ENCODE data around the gene CHI3L2.

DNA sequence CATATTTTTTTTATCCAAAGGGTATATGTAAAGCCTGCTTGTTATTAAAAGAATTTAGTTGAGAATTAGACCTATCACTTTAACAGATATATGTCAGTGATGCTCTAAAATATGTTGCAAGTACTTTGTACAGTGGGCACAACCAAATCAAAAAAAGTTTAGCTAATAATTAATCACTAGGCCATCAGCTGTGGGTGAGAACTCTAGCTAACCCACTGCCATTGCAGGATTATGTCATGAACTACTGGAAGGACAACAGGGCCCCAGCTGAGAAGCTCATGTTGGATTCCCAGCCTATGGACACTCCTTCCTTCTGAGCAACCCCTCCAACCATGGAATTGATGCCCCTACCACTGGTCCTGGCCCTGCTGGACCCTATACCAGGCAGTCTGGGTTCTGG, 56.3 kb downstream of the CHI3L2 start:
- TF ChIP-seq CEBPG (CRISPR knock-in tag; IDR thresholded peaks at IDR 0.05) (no peak), CEBPG (tag; conservative IDR thresholded peaks at IDR 0.05 in 1 of 2, IDR thresholded peaks at IDR 0.05 in 1 of 2) (no peak), TEAD4 (IDR thresholded peaks at IDR 0.05; ENCODE audit: low read length) (no peak), TEAD4 (CRISPR knock-in tag; IDR thresholded peaks at IDR 0.05; ENCODE audit: borderline replicate concordance) (no peak), ZBTB1 (CRISPR knock-in tag; IDR thresholded peaks at IDR 0.05; ENCODE audit: borderline replicate concordance, low read depth) (no peak), MAZ (CRISPR knock-in tag; conservative IDR thresholded peaks at IDR 0.05 in 1 of 2, IDR thresholded peaks at IDR 0.05 in 1 of 2) (no peak), MEF2A (IDR thresholded peaks at IDR 0.05; ENCODE audit: control insufficient read depth, low read depth, low read length) (no peak), HDAC2 (IDR thresholded peaks at IDR 0.05) (no peak), HDGF (IDR thresholded peaks at IDR 0.05) (no peak), ELF4 (CRISPR knock-in tag; IDR thresholded peaks at IDR 0.05) (no peak), ZEB2 (IDR thresholded peaks at IDR 0.05) (no peak), POLR2A (conservative IDR thresholded peaks at IDR 0.05) (no peak), ZSCAN29 (IDR thresholded peaks at IDR 0.05) (no peak), CC2D1A (IDR thresholded peaks at IDR 0.05) (no peak), GTF2F1 (IDR thresholded peaks at IDR 0.05; ENCODE audit: low read depth, low read length) (no peak)
- TF ChIP-seq, protein P1, sequence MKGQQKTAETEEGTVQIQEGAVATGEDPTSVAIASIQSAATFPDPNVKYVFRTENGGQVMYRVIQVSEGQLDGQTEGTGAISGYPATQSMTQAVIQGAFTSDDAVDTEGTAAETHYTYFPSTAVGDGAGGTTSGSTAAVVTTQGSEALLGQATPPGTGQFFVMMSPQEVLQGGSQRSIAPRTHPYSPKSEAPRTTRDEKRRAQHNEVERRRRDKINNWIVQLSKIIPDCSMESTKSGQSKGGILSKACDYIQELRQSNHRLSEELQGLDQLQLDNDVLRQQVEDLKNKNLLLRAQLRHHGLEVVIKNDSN (CRISPR knock-in tag; IDR thresholded peaks at IDR 0.05), result no peak
